PC-3 (cell line): ENCODE results near the gene LIN28A. TPM values are rescaled to one million over a fixed set of nuclear protein-coding genes. Genes with fewer than 3 reads are reported as not detected.

Source experiments
- ATAC-seq: fragments of 200-7000 bp; cut with Tn5 transposase; 2 replicates; pipeline ENCODE4 v1.9.1; 2020; ENCODE audit warnings: mild to moderate bottlenecking, moderate library complexity
- BruUV-seq: library from RNA; stranded (reverse); fragments of 400-500 nt; replicated peaks from 2 replicates; lab custom pipeline; 2021; lab: Mats Ljungman, UMichigan
- CTCF ChIA-PET: fragments of 300-600 bp; sonication (Branson Sonifier 250); formaldehyde crosslinking; loops from one replicate; lab custom pipeline; 2022; ENCODE audit warnings: antibody characterized with exemption; lab: Charles Lee
- POLR2A ChIA-PET: fragments of 300-600 bp; sonication (Branson Sonifier 250); formaldehyde crosslinking; loops from one replicate; lab custom pipeline; 2022; ENCODE audit warnings: antibody characterized with exemption; ENCODE audit not compliant: unreplicated experiment; lab: Charles Lee
- DNase-seq: peaks from one replicate; pipeline ENCODE4 v3.0.0-alpha.2; 2015
- H2AFZ ChIP-seq: fragments of 300-600 bp; sonication (generic); 2 replicates; pipeline ENCODE4 v1.6.0; 2016; ENCODE audit warnings: antibody characterized with exemption, low read length
- H3F3A ChIP-seq: fragments of 300-600 bp; sonication (generic); one replicate; pipeline ENCODE4 v1.6.0; 2017; ENCODE audit warnings: antibody characterized with exemption, low read length, control low read depth, mild to moderate bottlenecking; ENCODE audit not compliant: unreplicated experiment
- H3K27ac ChIP-seq: fragments of 300-600 bp; sonication (generic); 2 replicates; pipeline ENCODE4 v1.5.1; 2016; ENCODE audit warnings: mild to moderate bottlenecking, low read length
- H3K27me3 ChIP-seq: fragments of 300-600 bp; sonication (generic); 2 replicates; pipeline ENCODE4 v1.6.1; 2016; ENCODE audit warnings: low read length, mixed read lengths
- H3K36me3 ChIP-seq: fragments of 300-600 bp; sonication (generic); 2 replicates; pipeline ENCODE4 v1.6.1; 2016; ENCODE audit warnings: low read depth, mixed run types, low read length, mixed read lengths
- H3K4me1 ChIP-seq: fragments of 300-600 bp; sonication (generic); 2 replicates; pipeline ENCODE4 v1.5.1; 2016; ENCODE audit warnings: low read length; ENCODE audit not compliant: insufficient read depth
- H3K4me2 ChIP-seq: fragments of 300-600 bp; sonication (generic); 2 replicates; pipeline ENCODE4 v1.6.0; 2016; ENCODE audit warnings: low read length
- H3K4me3 ChIP-seq: fragments of 300-600 bp; sonication (generic); 2 replicates; pipeline ENCODE4 v1.5.1; 2016; ENCODE audit warnings: mild to moderate bottlenecking, low read length, mixed read lengths
- H3K79me2 ChIP-seq: fragments of 300-600 bp; sonication (generic); 2 replicates; pipeline ENCODE4 v1.6.1; 2017; ENCODE audit warnings: low read length, mixed read lengths
- H3K9ac ChIP-seq: fragments of 300-600 bp; sonication (generic); 2 replicates; pipeline ENCODE4 v1.6.0; 2016; ENCODE audit warnings: mild to moderate bottlenecking, low read length
- H3K9me2 ChIP-seq: fragments of 300-600 bp; sonication (generic); replicated peaks from 2 replicates; pipeline ENCODE4 v1.6.1; 2016; ENCODE audit warnings: mixed run types, low read length, mixed read lengths
- H3K9me3 ChIP-seq: fragments of 300-600 bp; sonication (generic); 2 replicates; pipeline ENCODE4 v1.6.1; 2016; ENCODE audit warnings: low read length, mixed read lengths
- H4K20me1 ChIP-seq: fragments of 300-600 bp; sonication (generic); 2 replicates; pipeline ENCODE4 v1.6.1; 2016; ENCODE audit warnings: low read length, mixed read lengths
- CTCF ChIP-seq: fragments of 300-600 bp; sonication (generic); conservative IDR thresholded peaks from 2 replicates; pipeline ENCODE4 v1.5.1; 2017; ENCODE audit warnings: antibody characterized with exemption, low read depth, mild to moderate bottlenecking, low read length
- EZH2 ChIP-seq: fragments of 300-600 bp; sonication (generic); IDR thresholded peaks from one replicate; pipeline ENCODE4 v1.6.1; 2017; ENCODE audit warnings: antibody characterized with exemption, mild to moderate bottlenecking, low read length; ENCODE audit not compliant: unreplicated experiment
- EZH2phosphoT487 ChIP-seq: fragments of 300-600 bp; sonication (generic); IDR thresholded peaks from 2 replicates; pipeline ENCODE4 v1.6.1; 2018; ENCODE audit warnings: mild to moderate bottlenecking, antibody characterized with exemption, low read length, borderline replicate concordance
- intact Hi-C: fragments of 100-400 bp; cut with micrococcal nuclease; formaldehyde crosslinking; loops from 2 replicates; pipeline ENCODE4 v1.9.0; 2023
- total RNA-seq: library from RNA; depleted of rRNA; stranded (reverse); fragments of >200 nt; gene quantifications from 2 replicates; pipeline ENCODE4 v1.2.3, GENCODE V29; 2014; rRNA removed

LIN28A gene
- total RNA-seq, 1 experiment from 2014 or later, result not detected

- no peak for TF ChIP-seq CTCF
- no peak for TF ChIP-seq EZH2
- TF ChIP-seq EZH2phosphoT487, result no peak
- peaks cover 36% of the 10 kb centered on the region for H3K36me3 ChIP-seq
- ChIA-PET CTCF (no interaction called here), POLR2A (no interaction called here)
- no peaks in the 10 kb centered on the region for H3K27me3 ChIP-seq
- no peak overlapping the region for H3K9ac ChIP-seq
- H3K4me3 ChIP-seq, result no peak overlapping the region
- peaks cover 8% of the 10 kb centered on the region for H3F3A ChIP-seq
- ATAC-seq (no peak), DNase-seq (no peak)
- no TSS peak for BruUV-seq
- no peaks in the 10 kb centered on the region for H3K9me3 ChIP-seq
- H3K9me2 ChIP-seq, result no peaks in the 10 kb centered on the region
- H3K79me2 ChIP-seq, result peaks cover 14% of the 10 kb centered on the region
- H3K27ac ChIP-seq, result no peak overlapping the region
- peaks cover 8% of the 10 kb centered on the region for H3K4me1 ChIP-seq
- H2AFZ ChIP-seq, result no peak overlapping the region
- H4K20me1 ChIP-seq, result peaks cover 16% of the 10 kb centered on the region
- intact Hi-C loops, result no loop called here
- H3K4me2 ChIP-seq, result no peak overlapping the region
Measured at GRCh38 chr1:26478988-26479387, 68.4 kb downstream of the LIN28A start.

Other genes starting within 250 kb of the LIN28A start
- gene C1orf232, start 241.9 kb upstream of the LIN28A start, total RNA-seq, result not detected in 2 replicates
- gene ZNF593, start 240.9 kb upstream of the LIN28A start, total RNA-seq, result 155 and 165 TPM in 2 replicates
- gene ZNF593OS, start 239.0 kb upstream of the LIN28A start, total RNA-seq, result not detected in 2 replicates
- 32.1 and 34.5 TPM in 2 replicates for gene CNKSR1, start 233.3 kb upstream of the LIN28A start, total RNA-seq
- not detected in 2 replicates for gene CATSPER4, start 220.2 kb upstream of the LIN28A start, total RNA-seq
- 30.6 and 30.8 TPM in 2 replicates for gene CEP85, start 176.6 kb upstream of the LIN28A start, total RNA-seq
- gene SH3BGRL3, start 130.7 kb upstream of the LIN28A start, total RNA-seq, result 181 and 193 TPM in 2 replicates
- gene UBXN11, start 104.2 kb upstream of the LIN28A start, total RNA-seq, result 19.4 and 24.6 TPM in 2 replicates
- not detected in 2 replicates for gene CD52, start 92.9 kb upstream of the LIN28A start, total RNA-seq
- 15.3 and 16.1 TPM in 2 replicates for gene CRYBG2, start 56.7 kb upstream of the LIN28A start, total RNA-seq
- not detected in 2 replicates for gene ZNF683, start 38.1 kb upstream of the LIN28A start, total RNA-seq
- 49.6 and 52.8 TPM in 2 replicates for gene DHDDS, start 21.5 kb downstream of the LIN28A start, total RNA-seq
- 822 and 888 TPM in 2 replicates for gene HMGN2, start 61.6 kb downstream of the LIN28A start, total RNA-seq
- 98.2 and 111 TPM in 2 replicates for gene RPS6KA1, start 118.9 kb downstream of the LIN28A start, total RNA-seq